IMR-90 (cell line): Measurements from ENCODE around the gene PDZD2. TPM values are rescaled to one million over a fixed set of nuclear protein-coding genes. Genes with fewer than 3 reads are reported as not detected.

Experiments used
- ATAC-seq: fragments of 200-7000 bp; cut with Tn5 transposase; 2 replicates; pipeline ENCODE4 v1.9.1; 2020; ENCODE audit warnings: low read depth, mild to moderate bottlenecking, moderate library complexity
- BruUV-seq: library from RNA; stranded (reverse); fragments of 400-500 nt; replicated peaks from 2 replicates; lab custom pipeline; 2021; lab: Mats Ljungman, UMichigan
- CTCF ChIA-PET: fragments of 300-600 bp; formaldehyde crosslinking; extraction: SDS; loops from one replicate; lab custom pipeline; 2021; ENCODE audit warnings: antibody characterized with exemption; lab: Yijun Ruan, JAX
- POLR2A ChIA-PET: fragments of 300-600 bp; sonication (Branson Sonifier 250); formaldehyde crosslinking; loops from one replicate; lab custom pipeline; 2022; ENCODE audit warnings: antibody characterized with exemption; ENCODE audit not compliant: unreplicated experiment; lab: Charles Lee
- DNase-seq: peaks from one replicate; pipeline ENCODE4 v3.0.0; 2013
- H2AFZ ChIP-seq: replicated peaks from 2 replicates; pipeline ENCODE3; 2013; ENCODE audit warnings: low read length, mild to moderate bottlenecking; ENCODE audit not compliant: poor library complexity
- H2AK5ac ChIP-seq: 2 replicates; pipeline ENCODE4 v1.6.1; 2013; ENCODE audit warnings: low read depth, low read length, inconsistent platforms
- H2AK9ac ChIP-seq: replicated peaks from 2 replicates; pipeline ENCODE3; 2013; ENCODE audit warnings: mild to moderate bottlenecking, low read depth, low read length, moderate library complexity; ENCODE audit not compliant: poor library complexity
- H2BK120ac ChIP-seq: 2 replicates; pipeline ENCODE4 v1.6.1; 2013; ENCODE audit warnings: low read depth, low read length, inconsistent platforms
- H2BK15ac ChIP-seq: 3 replicates; pipeline ENCODE4 v1.6.1; 2013; ENCODE audit warnings: low read depth, low read length, inconsistent platforms
- H2BK20ac ChIP-seq: 2 replicates; pipeline ENCODE4 v1.6.1; 2013; ENCODE audit warnings: low read depth, mild to moderate bottlenecking, inconsistent platforms, low read length, moderate library complexity
- H2BK5ac ChIP-seq: 2 replicates; pipeline ENCODE4 v1.6.1; 2013; ENCODE audit warnings: mild to moderate bottlenecking, low read depth, low read length, inconsistent platforms; ENCODE audit not compliant: poor library complexity, severe bottlenecking
- H3K14ac ChIP-seq: replicated peaks from 2 replicates; pipeline ENCODE4 v1.6.1; 2013; ENCODE audit warnings: low read depth, low read length, inconsistent platforms
- H3K18ac ChIP-seq: 2 replicates; pipeline ENCODE4 v1.6.1; 2013; ENCODE audit warnings: low read depth, low read length, control low read depth
- H3K23ac ChIP-seq: 2 replicates; pipeline ENCODE4 v1.6.1; 2013; ENCODE audit warnings: low read depth, low read length, inconsistent platforms
- H3K27ac ChIP-seq: 2 replicates; pipeline ENCODE4 v1.5.1; 2013; ENCODE audit warnings: mild to moderate bottlenecking, control low read depth, low read length; ENCODE audit not compliant: insufficient read depth
- H3K27me3 ChIP-seq: 2 replicates; pipeline ENCODE4 v1.6.1; 2013; ENCODE audit warnings: low read length; ENCODE audit not compliant: control insufficient read depth, insufficient read depth
- H3K36me3 ChIP-seq: 2 replicates; pipeline ENCODE4 v1.6.1; 2013; ENCODE audit warnings: low read length, mixed read lengths; ENCODE audit not compliant: control insufficient read depth, insufficient read depth
- H3K4ac ChIP-seq: 2 replicates; pipeline ENCODE4 v1.6.1; 2013; ENCODE audit warnings: low read depth, low read length, inconsistent platforms
- H3K4me1 ChIP-seq: 2 replicates; pipeline ENCODE4 v1.6.1; 2013; ENCODE audit warnings: low read length, mixed read lengths; ENCODE audit not compliant: control insufficient read depth, insufficient read depth
- H3K4me2 ChIP-seq: 2 replicates; pipeline ENCODE4 v1.6.1; 2013; ENCODE audit warnings: low read depth, mild to moderate bottlenecking, control low read depth, low read length, moderate library complexity
- H3K4me3 ChIP-seq: 2 replicates; pipeline ENCODE4 v1.5.1; 2013; ENCODE audit warnings: low read depth, mild to moderate bottlenecking, control low read depth, low read length, moderate library complexity; ENCODE audit not compliant: insufficient read depth
- H3K56ac ChIP-seq: 2 replicates; pipeline ENCODE4 v1.6.1; 2013; ENCODE audit warnings: low read length, inconsistent platforms; ENCODE audit not compliant: insufficient read depth; ENCODE audit errors: extremely low read depth
- H3K79me1 ChIP-seq, 2 experiments: 2 replicates each; pipeline ENCODE4 v1.6.1; 2013; ENCODE audit warnings: low read length in 2 of 2, inconsistent platforms in 1 of 2, low read depth in 1 of 2
- H3K9ac ChIP-seq: 2 replicates; pipeline ENCODE4 v1.6.1; 2013; ENCODE audit warnings: low read depth, low read length, control low read depth
- H3K9me1 ChIP-seq: 2 replicates; pipeline ENCODE4 v1.6.1; 2013; ENCODE audit warnings: low read length, inconsistent platforms; ENCODE audit not compliant: insufficient read depth
- H3K9me3 ChIP-seq: 2 replicates; pipeline ENCODE4 v1.6.1; 2013; ENCODE audit warnings: low read length; ENCODE audit not compliant: control insufficient read depth, insufficient read depth
- H4K20me1 ChIP-seq: 2 replicates; pipeline ENCODE4 v1.6.1; 2013; ENCODE audit warnings: low read length, inconsistent platforms; ENCODE audit not compliant: insufficient read depth
- H4K5ac ChIP-seq: 2 replicates; pipeline ENCODE4 v1.6.1; 2013; ENCODE audit warnings: mild to moderate bottlenecking, low read depth, low read length, control low read depth
- H4K8ac ChIP-seq, 2 experiments: 2 replicates each; pipeline ENCODE4 v1.6.1; 2013; ENCODE audit warnings: low read depth in 2 of 2, low read length in 2 of 2, control low read depth in 1 of 2, inconsistent platforms in 1 of 2
- H4K91ac ChIP-seq: 2 replicates; pipeline ENCODE4 v1.6.1; 2013; ENCODE audit warnings: low read depth, low read length, inconsistent platforms; ENCODE audit not compliant: insufficient read depth
- BHLHE40 ChIP-seq: fragments of 150-350 bp; IDR thresholded peaks from 2 replicates; pipeline ENCODE4 v1.6.1; 2016; ENCODE audit warnings: mild to moderate bottlenecking, low read depth, low read length
- CEBPB ChIP-seq: IDR thresholded peaks from 2 replicates; pipeline ENCODE4 v1.6.1; 2012; ENCODE audit warnings: low read depth, low read length, improper control_type of control experiment
- CTCF ChIP-seq: conservative IDR thresholded peaks from 2 replicates; pipeline ENCODE4 v1.5.1; 2012; ENCODE audit warnings: mild to moderate bottlenecking, low read depth, low read length, improper control_type of control experiment
- ELK1 ChIP-seq: fragments of 150-350 bp; IDR thresholded peaks from 2 replicates; pipeline ENCODE4 v1.6.1; 2016; ENCODE audit warnings: low read depth, mild to moderate bottlenecking, low read length, moderate library complexity, borderline replicate concordance
- FOS ChIP-seq: fragments of 150-350 bp; IDR thresholded peaks from 2 replicates; pipeline ENCODE4 v1.6.1; 2016; ENCODE audit warnings: low read depth, low read length
- MAFK ChIP-seq: IDR thresholded peaks from 2 replicates; pipeline ENCODE4 v1.6.1; 2012; ENCODE audit warnings: low read depth, low read length, improper control_type of control experiment
- MXI1 ChIP-seq: IDR thresholded peaks from 2 replicates; pipeline ENCODE4 v1.6.1; 2012; ENCODE audit warnings: low read depth, mild to moderate bottlenecking, low read length, moderate library complexity, borderline replicate concordance
- NFE2L2 ChIP-seq: fragments of 150-350 bp; IDR thresholded peaks from 2 replicates; pipeline ENCODE4 v1.6.1; 2016; ENCODE audit warnings: low read depth, mild to moderate bottlenecking, low read length
- POLR2A ChIP-seq: IDR thresholded peaks from 2 replicates; pipeline ENCODE4 v1.6.1; 2012; ENCODE audit warnings: mild to moderate bottlenecking, low read depth, low read length
- RAD21 ChIP-seq: IDR thresholded peaks from 2 replicates; pipeline ENCODE4 v1.6.1; 2012; ENCODE audit warnings: low read length, improper control_type of control experiment
- RCOR1 ChIP-seq: IDR thresholded peaks from 2 replicates; pipeline ENCODE4 v1.6.1; 2012; ENCODE audit warnings: mild to moderate bottlenecking, low read length, improper control_type of control experiment; ENCODE audit not compliant: insufficient replicate concordance
- RFX5 ChIP-seq: IDR thresholded peaks from 2 replicates; pipeline ENCODE4 v1.8.0; 2012; ENCODE audit warnings: low read depth, mild to moderate bottlenecking, low read length, moderate library complexity
- SMC3 ChIP-seq: fragments of 150-350 bp; IDR thresholded peaks from 2 replicates; pipeline ENCODE4 v1.6.1; 2016; ENCODE audit warnings: low read depth, mild to moderate bottlenecking, antibody characterized with exemption, low read length, moderate library complexity
- USF2 ChIP-seq: fragments of 150-350 bp; IDR thresholded peaks from 2 replicates; pipeline ENCODE4 v1.6.1; 2017; ENCODE audit warnings: mild to moderate bottlenecking, antibody characterized with exemption, low read length, low read depth
- WGBS, 2 experiments: methylation state at CpG; one replicate each; pipeline versions ENCODE4 v1.1.5 to v1.1.7; 2013; ENCODE audit warnings: missing lambda C conversion rate in 2 of 2; ENCODE audit not compliant: insufficient read length in 1 of 2; ENCODE audit errors: extremely low coverage in 2 of 2; 5-methylcytosine and 5-hydroxymethylcytosine counted together
- dilution Hi-C: fragments of 300-500 bp; cut with HindIII; formaldehyde crosslinking; loops from one replicate; pipeline ENCODE4 v1.14.3; 2018; ENCODE audit warnings: low sequenced_read_pairs; ENCODE audit not compliant: unreplicated experiment
- in situ Hi-C: fragments of 300-500 bp; cut with MboI; formaldehyde crosslinking; loops from 3 replicates; pipeline ENCODE4 v1.14.3; 2019; ENCODE audit warnings: low sequenced_read_pairs, inconsistent platforms, mixed read lengths
- intact Hi-C: fragments of 100-400 bp; cut with micrococcal nuclease; formaldehyde crosslinking; loops from 2 replicates; pipeline ENCODE4 v1.10.0; 2022
- polyA plus RNA-seq, 3 experiments: library from polyadenylated mRNA; depleted of rRNA; stranded (reverse); fragments of >200 nt; gene quantifications; 2 replicates each; pipeline ENCODE4 v1.2.3, GENCODE V29; 2012; ENCODE audit warnings: low replicate concordance in 1 of 3
- total RNA-seq: library from RNA; depleted of rRNA; stranded (reverse); fragments of >200 nt; gene quantifications from 2 replicates; pipeline ENCODE4 v1.2.3, GENCODE V29; 2012

Gene PDZD2
- total and polyA plus RNA-seq, 2 of the 4 experiments (the other 2 are of a cell fraction) = under 0.01 to 0.02 TPM

- CTCF ChIA-PET = no interaction called here
- POLR2A ChIA-PET = no interaction called here
- TF ChIP-seq RFX5 = no peak
- no peak for TF ChIP-seq SMC3
- no peak for TF ChIP-seq RCOR1
- no peak for TF ChIP-seq CEBPB
- no peak for TF ChIP-seq NFE2L2
- TF ChIP-seq MAFK = no peak
- no peak for TF ChIP-seq USF2
- TF ChIP-seq CTCF = no peak
- no peak for TF ChIP-seq MXI1
- TF ChIP-seq FOS = no peak
- TF ChIP-seq ELK1 = no peak
- TF ChIP-seq BHLHE40 = no peak
- TF ChIP-seq POLR2A = no peak
- TF ChIP-seq RAD21 = no peak
- no peaks in the 10 kb centered on the region for H3K9me3 ChIP-seq
- H3K4me2 ChIP-seq = no peak overlapping the region
- dilution Hi-C loops (no loop called here), intact Hi-C loops (no loop called here), in situ Hi-C loops (no loop called here)
- DNase-seq (peak; percentile 20), ATAC-seq (no peak)
- no peak overlapping the region for H3K9ac ChIP-seq
- no peak overlapping the region for H3K18ac ChIP-seq
- H3K4me3 ChIP-seq = no peak overlapping the region
- no peak overlapping the region for H4K8ac ChIP-seq
- no peak overlapping the region for H3K4ac ChIP-seq
- H2BK5ac ChIP-seq = no peak overlapping the region
- no peak overlapping the region for H3K14ac ChIP-seq
- no CpG with 5 or more reads among the region's 10 CpGs for WGBS, 2 experiments
- H2BK15ac ChIP-seq = no peak overlapping the region
- H4K20me1 ChIP-seq = peaks cover 13% of the 10 kb centered on the region
- no peak overlapping the region for H3K56ac ChIP-seq
- H3K4me1 ChIP-seq = no peaks in the 10 kb centered on the region
- no peak overlapping the region for H2AK9ac ChIP-seq
- BruUV-seq = no TSS peak
- no peak overlapping the region for H2AK5ac ChIP-seq
- no peak overlapping the region for H4K5ac ChIP-seq
- H3K27me3 ChIP-seq = no peaks in the 10 kb centered on the region
- peaks cover 39% of the 10 kb centered on the region for H3K36me3 ChIP-seq
- H3K9me1 ChIP-seq = peaks cover 7% of the 10 kb centered on the region; the same call in 1 of the 2 replicates
- H3K79me1 ChIP-seq = peaks cover 23 to 43% of the 10 kb centered on the region in 2 experiments
- no peak overlapping the region for H2BK120ac ChIP-seq
- no peak overlapping the region for H3K23ac ChIP-seq
- H2AFZ ChIP-seq = no peak overlapping the region
- H2BK20ac ChIP-seq = no peak overlapping the region
- no peak overlapping the region for H4K91ac ChIP-seq
- no peak overlapping the region for H3K27ac ChIP-seq
Observed at GRCh38 chr5:32109236-32109635, 470.3 kb downstream of the PDZD2 start.
